Endothelial cell of umbilical vein (primary cell): ENCODE measurements around the gene UQCR10.

ENCODE experiments used
- CTCF ChIP-seq, 2 donors: IDR thresholded peaks; 1 replicate in 1 of 2; 2 replicates in 1 of 2; pipeline ENCODE4 v1.5.1; 2011; ENCODE audit warnings: low read length in 2 of 2, mild to moderate bottlenecking in 2 of 2, moderate library complexity in 2 of 2, control low read depth in 1 of 2, inconsistent platforms in 1 of 2, low read depth in 1 of 2; ENCODE audit not compliant: insufficient read depth in 1 of 2; ENCODE audit errors: extremely low read depth in 1 of 2
- EZH2 ChIP-seq: IDR thresholded peaks from 2 replicates; pipeline ENCODE4 v1.6.1; 2012; ENCODE audit warnings: borderline replicate concordance, low read depth, mild to moderate bottlenecking, moderate library complexity, low read length, inconsistent platforms; ENCODE audit not compliant: severe bottlenecking
- GATA2 ChIP-seq: IDR thresholded peaks from 2 replicates; pipeline ENCODE4 v1.7.0; 2011; ENCODE audit warnings: low read depth, mild to moderate bottlenecking, moderate library complexity, mixed read lengths, low read length; ENCODE audit not compliant: insufficient read length, insufficient read depth
- JUN ChIP-seq: IDR thresholded peaks from 2 replicates; pipeline ENCODE4 v1.6.1; 2011; ENCODE audit warnings: borderline replicate concordance, low read depth; ENCODE audit not compliant: insufficient read length, insufficient read depth
- MYC ChIP-seq: IDR thresholded peaks from one replicate; pipeline ENCODE4 v1.6.1; 2011; ENCODE audit warnings: mild to moderate bottlenecking, low read depth, low read length
- POLR2A ChIP-seq: IDR thresholded peaks from 2 replicates; pipeline ENCODE4 v1.6.1; 2012; ENCODE audit warnings: low read depth, mild to moderate bottlenecking, control low read depth, low read length
- POLR2AphosphoS5 ChIP-seq: IDR thresholded peaks from 2 replicates; pipeline ENCODE4 v1.6.1; 2012; ENCODE audit warnings: low read depth, mild to moderate bottlenecking, control low read depth, low read length, moderate library complexity; ENCODE audit not compliant: insufficient read depth
- TF ChIP-seq, protein P1 (sequence below): IDR thresholded peaks from 2 replicates; pipeline ENCODE4 v1.6.1; 2011; ENCODE audit not compliant: insufficient read depth, insufficient read length

GRCh38 chr22:29795663-29796062 lies 28.5 kb downstream of the UQCR10 start:
- TF ChIP-seq EZH2 (no peak), CTCF (IDR thresholded peaks at IDR 0.05; ENCODE audit: extremely low read depth in 1 of 2, insufficient read depth in 1 of 2, low read depth in 1 of 2, low read length in 2 of 2) (no peak), POLR2AphosphoS5 (no peak), POLR2A (no peak), GATA2 (no peak), JUN (no peak), MYC (no peak)
- TF ChIP-seq, protein P1, sequence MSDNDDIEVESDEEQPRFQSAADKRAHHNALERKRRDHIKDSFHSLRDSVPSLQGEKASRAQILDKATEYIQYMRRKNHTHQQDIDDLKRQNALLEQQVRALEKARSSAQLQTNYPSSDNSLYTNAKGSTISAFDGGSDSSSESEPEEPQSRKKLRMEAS: no peak
